ENCODE measurements around the gene NEU2.

The NEU2 gene

GRCh38 chr2:233023761-233024410 lies 8.6 kb upstream of the NEU2 start:
- Histone ChIP-seq H3K9me3 (ENCODE audit: control insufficient read depth, low read length) (no peaks in the 10 kb centered on the region), H2AFZ (no peak overlapping the region), H3K4me3 (ENCODE audit: low read depth, low read length) (no peak overlapping the region), H3K4me1 (no peaks in the 10 kb centered on the region), H3K9ac (no peak overlapping the region), H3K27me3 (ENCODE audit: control insufficient read depth, insufficient read depth, low read length) (no peaks in the 10 kb centered on the region), H3K4me2 (ENCODE audit: low read length) (no peak overlapping the region), H3K79me2 (no peaks in the 10 kb centered on the region), H3K27ac (no peak overlapping the region), H3K36me3 (ENCODE audit: control insufficient read depth, insufficient read depth, low read length) (no peaks in the 10 kb centered on the region)
- no peak for TF ChIP-seq CTCF (IDR thresholded peaks at IDR 0.05)

GRCh38 chr2:233025706-233026105 lies 6.8 kb upstream of the NEU2 start:
- Histone ChIP-seq H3K27ac (no peak overlapping the region), H3K4me3 (ENCODE audit: low read depth, low read length) (no peak overlapping the region), H3K9ac (no peak overlapping the region), H3K4me2 (ENCODE audit: low read length) (no peak overlapping the region), H3K36me3 (ENCODE audit: control insufficient read depth, insufficient read depth, low read length) (no peaks in the 10 kb centered on the region), H2AFZ (no peak overlapping the region), H3K9me3 (ENCODE audit: control insufficient read depth, low read length) (no peaks in the 10 kb centered on the region), H3K79me2 (no peaks in the 10 kb centered on the region), H3K4me1 (no peaks in the 10 kb centered on the region), H3K27me3 (ENCODE audit: control insufficient read depth, insufficient read depth, low read length) (no peaks in the 10 kb centered on the region)
- no peak for TF ChIP-seq CTCF (IDR thresholded peaks at IDR 0.05)

DNA sequence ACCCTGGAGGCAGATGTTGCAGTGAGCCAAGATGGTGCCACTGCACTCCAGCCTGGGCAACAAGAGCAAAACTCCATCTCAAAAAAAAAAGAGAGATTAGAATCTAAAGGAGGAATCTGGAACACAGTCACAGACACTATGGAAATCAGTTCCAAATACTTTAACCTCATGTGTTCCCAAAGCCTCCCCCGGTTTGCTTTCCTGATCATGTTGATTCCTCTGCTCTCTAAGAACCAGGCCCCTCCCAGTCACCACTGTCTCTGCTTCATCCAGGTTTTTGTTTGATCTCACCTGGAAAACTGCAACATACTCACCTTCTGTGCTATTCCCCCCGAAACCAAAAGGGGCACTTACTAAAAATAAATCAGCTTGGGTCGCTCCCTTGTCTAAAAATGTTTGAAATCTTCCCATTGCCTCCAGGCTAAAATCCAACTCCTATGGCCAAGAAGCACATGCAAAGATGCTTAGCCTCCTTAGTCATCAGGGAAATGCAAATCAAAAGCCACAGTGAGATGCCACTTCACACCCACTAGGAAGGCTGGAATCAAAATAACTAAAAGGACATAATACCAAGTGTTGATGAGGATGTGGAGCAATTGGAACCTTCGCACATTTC lies 6.2 kb upstream of the NEU2 start:
- Histone ChIP-seq H3K9me3 (ENCODE audit: control insufficient read depth, low read length) (no peaks in the 10 kb centered on the region), H3K27ac (no peak overlapping the region), H3K4me3 (ENCODE audit: low read depth, low read length) (no peak overlapping the region), H3K79me2 (no peaks in the 10 kb centered on the region), H3K36me3 (ENCODE audit: control insufficient read depth, insufficient read depth, low read length) (no peaks in the 10 kb centered on the region), H3K4me2 (ENCODE audit: low read length) (no peak overlapping the region), H3K27me3 (ENCODE audit: control insufficient read depth, insufficient read depth, low read length) (no peaks in the 10 kb centered on the region), H2AFZ (no peak overlapping the region), H3K4me1 (no peaks in the 10 kb centered on the region), H3K9ac (no peak overlapping the region)
- TF ChIP-seq CTCF (IDR thresholded peaks at IDR 0.05): no peak

- H3K36me3 ChIP-seq (ENCODE audit: control insufficient read depth, insufficient read depth, low read length): no peaks in the 10 kb centered on the region
- no peaks in the 10 kb centered on the region for H3K9me3 ChIP-seq (ENCODE audit: control insufficient read depth, low read length)
- H3K27me3 ChIP-seq (ENCODE audit: control insufficient read depth, insufficient read depth, low read length): no peaks in the 10 kb centered on the region
- no peak for TF ChIP-seq CTCF (IDR thresholded peaks at IDR 0.05)
- H2AFZ ChIP-seq: no peak overlapping the region
- H3K4me3 ChIP-seq (ENCODE audit: low read depth, low read length): no peak overlapping the region
- H3K4me1 ChIP-seq: no peaks in the 10 kb centered on the region
- H3K79me2 ChIP-seq: no peaks in the 10 kb centered on the region
- H3K9ac ChIP-seq: no peak overlapping the region
- H3K27ac ChIP-seq: no peak overlapping the region
- H3K4me2 ChIP-seq (ENCODE audit: low read length): no peak overlapping the region
These were observed 3.2 kb upstream of the NEU2 start for GRCh38 chr2:233029321-233029720.

Data from parathyroid adenoma (tissue), 2 donors.